HG02678 (cell line): ENCODE data around the gene TSGA10.
"Not testable (repeated sequence)": the region's sequence is repeated elsewhere in the genome, so short reads cannot be mapped to it uniquely, and the experiment has no call there.

Experiments
- ATAC-seq: cut with Tn5 transposase; IDR thresholded peaks from one replicate; pipeline ENCODE4 v1.9.1; 2021; ENCODE audit warnings: mild to moderate bottlenecking, moderate library complexity; ENCODE audit not compliant: unreplicated experiment

The TSGA10 gene

GRCh38 chr2:99153921-99154604 lies 679 bp downstream of the TSGA10 start:
- no peak for ATAC-seq

GRCh38 chr2:99152199-99152895 lies 2.4 kb downstream of the TSGA10 start:
- ATAC-seq = no peak

- no peak for ATAC-seq
Observed at GRCh38 chr2:99150706-99151105, 4.0 kb downstream of the TSGA10 start.

- ATAC-seq = peak; percentile 89
Observed at GRCh38 chr2:99141110-99142108, 13.3 kb downstream of the TSGA10 start, which contains the start of gene C2orf15. Gene C2orf15, plus strand, starts transcription at chr2:99141707. Its CDS starts 8,852 bp downstream, at chr2:99150559.

GRCh38 chr2:99140860-99141109 lies 14.0 kb downstream of the TSGA10 start:
- ATAC-seq = peak; percentile 31

- no peak for ATAC-seq
Observed at GRCh38 chr2:99140056-99140859, 14.5 kb downstream of the TSGA10 start.

GRCh38 chr2:99139003-99139402 lies 15.7 kb downstream of the TSGA10 start:
- no peak for ATAC-seq

- not testable (repeated sequence) for ATAC-seq
Observed at GRCh38 chr2:99135044-99135556, 19.6 kb downstream of the TSGA10 start.

- ATAC-seq = no peak
Observed at GRCh38 chr2:99127981-99128380, 26.8 kb downstream of the TSGA10 start.

- no peak for ATAC-seq
Observed at GRCh38 chr2:99112617-99113016, 42.1 kb downstream of the TSGA10 start.

GRCh38 chr2:99111945-99112344 lies 42.8 kb downstream of the TSGA10 start:
- no peak for ATAC-seq

GRCh38 chr2:99111236-99111635 lies 43.5 kb downstream of the TSGA10 start:
- no peak for ATAC-seq

GRCh38 chr2:99106913-99107312 lies 47.8 kb downstream of the TSGA10 start:
- ATAC-seq = no peak

GRCh38 chr2:99104006-99104405 lies 50.7 kb downstream of the TSGA10 start:
- no peak for ATAC-seq

GRCh38 chr2:99101697-99102096 lies 53.0 kb downstream of the TSGA10 start:
- no peak for ATAC-seq

GRCh38 chr2:99096728-99097127 lies 58.0 kb downstream of the TSGA10 start:
- ATAC-seq = no peak

GRCh38 chr2:99088017-99088416 lies 66.7 kb downstream of the TSGA10 start:
- ATAC-seq = peak; percentile 66

- ATAC-seq = no peak
Observed at GRCh38 chr2:99086385-99086784, 68.4 kb downstream of the TSGA10 start.

- ATAC-seq = no peak
Observed at GRCh38 chr2:99085421-99085820, 69.3 kb downstream of the TSGA10 start.

GRCh38 chr2:99084256-99084655 lies 70.5 kb downstream of the TSGA10 start:
- no peak for ATAC-seq
